HepG2 (cell line): ENCODE results near the gene RNF208. TPM values are rescaled to one million over a fixed set of nuclear protein-coding genes. Genes with fewer than 3 reads are reported as not detected.

Experiments used
- ADNP ChIP-seq: sonication (generic); formaldehyde crosslinking; IDR thresholded peaks from 2 replicates; pipeline ENCODE4 v1.4.0; 2020; ENCODE audit warnings: missing genetic modification reagents
- AHR ChIP-seq: IDR thresholded peaks from 2 replicates; pipeline ENCODE4 v1.6.1; 2018; ENCODE audit warnings: missing genetic modification reagents, missing compliant biosample characterization
- CEBPG ChIP-seq: IDR thresholded peaks from 2 replicates; pipeline ENCODE4 v1.6.1; 2016
- DNMT1 ChIP-seq: sonication (generic); formaldehyde crosslinking; IDR thresholded peaks from 2 replicates; pipeline ENCODE4 v1.5.1; 2020; ENCODE audit warnings: mild to moderate bottlenecking, missing genetic modification reagents
- ELF4 ChIP-seq: sonication (generic); formaldehyde crosslinking; IDR thresholded peaks from 2 replicates; pipeline ENCODE4 v1.5.0; 2020; ENCODE audit warnings: missing genetic modification reagents, mild to moderate bottlenecking, moderate library complexity, borderline replicate concordance
- MAF1 ChIP-seq: sonication (generic); formaldehyde crosslinking; IDR thresholded peaks from 2 replicates; pipeline ENCODE4 v1.5.0; 2020; ENCODE audit warnings: missing genetic modification reagents, borderline replicate concordance
- NBN ChIP-seq: fragments of 450-650 bp; conservative IDR thresholded peaks from 2 replicates; pipeline ENCODE4 v1.6.1; 2017
- NFYC ChIP-seq: IDR thresholded peaks from 2 replicates; pipeline ENCODE4 v1.6.1; 2016; ENCODE audit warnings: missing genetic modification reagents, missing compliant biosample characterization
- POGZ ChIP-seq: sonication (generic); formaldehyde crosslinking; IDR thresholded peaks from 2 replicates; pipeline ENCODE4 v1.4.0; 2020; ENCODE audit warnings: mild to moderate bottlenecking, missing genetic modification reagents
- YY1 ChIP-seq: IDR thresholded peaks from 2 replicates; pipeline ENCODE4 v1.6.1; 2011; ENCODE audit warnings: low read length, low read depth, moderate library complexity, mild to moderate bottlenecking; ENCODE audit not compliant: insufficient read depth, insufficient replicate concordance
- ZBTB39 ChIP-seq: sonication (generic); formaldehyde crosslinking; IDR thresholded peaks from 2 replicates; pipeline ENCODE4 v1.5.0; 2020; ENCODE audit warnings: missing genetic modification reagents
- ZBTB49 ChIP-seq: sonication (generic); formaldehyde crosslinking; IDR thresholded peaks from 2 replicates; pipeline ENCODE4 v1.4.0; 2020; ENCODE audit warnings: missing genetic modification reagents, borderline replicate concordance
- ZC3H13 ChIP-seq: sonication (generic); formaldehyde crosslinking; IDR thresholded peaks from 2 replicates; pipeline ENCODE4 v1.8.1; 2023; ENCODE audit warnings: mild to moderate bottlenecking, missing genetic modification reagents, moderate library complexity
- ZFP1 ChIP-seq: IDR thresholded peaks from 2 replicates; pipeline ENCODE4 v1.6.1; 2016
- ZFP91 ChIP-seq: sonication (generic); formaldehyde crosslinking; IDR thresholded peaks from 2 replicates; pipeline ENCODE4 v1.9.0; 2022; ENCODE audit warnings: missing genetic modification reagents, mild to moderate bottlenecking, borderline replicate concordance
- ZNF101 ChIP-seq: sonication (generic); formaldehyde crosslinking; IDR thresholded peaks from 2 replicates; pipeline ENCODE4 v1.4.0; 2020; ENCODE audit warnings: mild to moderate bottlenecking, low read depth, missing genetic modification reagents, borderline replicate concordance
- ZNF136 ChIP-seq: sonication (generic); formaldehyde crosslinking; IDR thresholded peaks from 2 replicates; pipeline ENCODE4 v1.8.1; 2022; ENCODE audit warnings: low read depth, mild to moderate bottlenecking, moderate library complexity, missing genetic modification reagents
- ZNF275 ChIP-seq: sonication (generic); formaldehyde crosslinking; IDR thresholded peaks from 2 replicates; pipeline ENCODE4 v1.8.0; 2022; ENCODE audit warnings: missing genetic modification reagents, mild to moderate bottlenecking, inconsistent platforms, borderline replicate concordance
- ZNF34 ChIP-seq: sonication (generic); formaldehyde crosslinking; IDR thresholded peaks from 2 replicates; pipeline ENCODE4 v1.4.0; 2020; ENCODE audit warnings: mild to moderate bottlenecking, missing genetic modification reagents, borderline replicate concordance
- ZNF430 ChIP-seq: sonication (generic); formaldehyde crosslinking; IDR thresholded peaks from 2 replicates; pipeline ENCODE4 v1.9.0; 2021; ENCODE audit warnings: mild to moderate bottlenecking, missing genetic modification reagents
- ZNF768 ChIP-seq: sonication (generic); formaldehyde crosslinking; IDR thresholded peaks from 2 replicates; pipeline ENCODE4 v1.4.0; 2020; ENCODE audit warnings: missing genetic modification reagents
- ZNF788 ChIP-seq: sonication (generic); formaldehyde crosslinking; IDR thresholded peaks from 2 replicates; pipeline ENCODE4 v1.5.0; 2020; ENCODE audit warnings: mild to moderate bottlenecking, missing genetic modification reagents, borderline replicate concordance
- ZNF841 ChIP-seq: sonication (generic); formaldehyde crosslinking; IDR thresholded peaks from 2 replicates; pipeline ENCODE4 v1.8.1; 2023; ENCODE audit warnings: missing genetic modification reagents, borderline replicate concordance
- ZSCAN31 ChIP-seq: sonication (generic); formaldehyde crosslinking; IDR thresholded peaks from 2 replicates; pipeline ENCODE4 v1.5.0; 2020; ENCODE audit warnings: low read depth, mild to moderate bottlenecking, missing genetic modification reagents
- polyA plus RNA-seq, 8 experiments: library from polyadenylated mRNA; depleted of rRNA in 3 of 8; stranded (reverse) in 7 of 8; unstranded in 1 of 8; fragments of >200 nt; fragmentation: Illumina TruSeq in 4 of 8; extraction: Trizol in 4 of 8; gene quantifications; 2 replicates each; pipeline versions ENCODE4 v1.2.1 to v1.2.3, GENCODE V29; 2011 to 2016; ENCODE audit warnings: low read depth in 4 of 8, missing spikeins in 1 of 8, mixed read lengths in 1 of 8; ENCODE audit not compliant: insufficient read depth in 1 of 8
- total RNA-seq, 5 experiments: library from RNA; depleted of rRNA; stranded (reverse); fragments of >200 nt; fragmentation: Illumina TruSeq; extraction: Trizol; gene quantifications; 2 replicates each; pipeline ENCODE4 v1.2.3, GENCODE V29; 2016; ENCODE audit warnings: low read depth in 1 of 5

The RNF208 gene
- total and polyA plus RNA-seq, 2 of the 13 experiments (the other 11 are each of a cell fraction or from before 2014, with no cell fraction given), result 1.6 to 2.1 TPM

GRCh38 chr9:137201205-137201868 is 20.7 kb downstream of the RNF208 start (continued):
- TF ChIP-seq ZBTB39 (CRISPR knock-in tag) (no peak; the same call in 1 of the 2 replicates), ZNF275 (CRISPR knock-in tag) (no peak), NBN (no peak), CEBPG (CRISPR knock-in tag) (no peak), DNMT1 (CRISPR knock-in tag) (peak; percentile 2; the same call in 1 of the 2 replicates), ELF4 (CRISPR knock-in tag) (0 out of 2 replicates have a peak, but pooled peaks have one; percentile 77), ZC3H13 (CRISPR knock-in tag) (no peak; the same call in 1 of the 2 replicates), ZNF768 (CRISPR knock-in tag) (no peak), ZNF430 (CRISPR knock-in tag) (no peak), ZNF841 (CRISPR knock-in tag) (no peak), POGZ (CRISPR knock-in tag) (no peak), AHR (CRISPR knock-in tag) (no peak), ADNP (no peak), ZSCAN31 (CRISPR knock-in tag) (peak; percentile 47; the same call in 1 of the 2 replicates), ZNF101 (CRISPR knock-in tag) (no peak), YY1 (no peak), ZNF34 (0 out of 2 replicates have a peak, but pooled peaks have one; percentile 20), ZNF788 (CRISPR knock-in tag) (0 out of 2 replicates have a peak, but pooled peaks have one; percentile 6), ZFP1 (CRISPR knock-in tag) (no peak), ZFP91 (CRISPR knock-in tag) (peak; percentile 1; the same call in 1 of the 2 replicates), MAF1 (CRISPR knock-in tag) (no peak), ZNF136 (CRISPR knock-in tag) (no peak), ZBTB49 (CRISPR knock-in tag) (no peak), NFYC (CRISPR knock-in tag) (no peak)
